Measurements from ENCODE around the gene OR5M10. TPM values are rescaled to one million over a fixed set of nuclear protein-coding genes. Genes with fewer than 3 reads are reported as not detected.

Gene OR5M10
- total RNA-seq, 2 experiments from 2014 or later, result not detected

Other genes starting within 250 kb of the OR5M10 start
- gene OR8K1, start 231.7 kb downstream of the OR5M10 start, total RNA-seq, result not detected
- gene OR8J1, start 223.4 kb downstream of the OR5M10 start, total RNA-seq, result not detected
- not detected for gene OR8U1, start 202.1 kb downstream of the OR5M10 start, total RNA-seq
- not detected for gene OR5AL1, start 165.0 kb downstream of the OR5M10 start, total RNA-seq
- gene OR5M3, start 104.4 kb downstream of the OR5M10 start, total RNA-seq, result not detected
- not detected for gene OR5M8, start 86.4 kb downstream of the OR5M10 start, total RNA-seq
- gene OR5M11, start 34.5 kb downstream of the OR5M10 start, total RNA-seq, result not detected
- not detected for gene OR5M1, start 37.2 kb upstream of the OR5M10 start, total RNA-seq
- not detected for gene OR5AP2, start 64.7 kb upstream of the OR5M10 start, total RNA-seq
- gene OR5AR1, start 86.0 kb upstream of the OR5M10 start, total RNA-seq, result not detected
- gene OR9G1, start 121.4 kb upstream of the OR5M10 start, total RNA-seq, result not detected
- not detected for gene OR9G4, start 171.0 kb upstream of the OR5M10 start, total RNA-seq